Suprapubic skin (tissue), 4 donors: ENCODE data around the gene FOXO6.

Experiments used
- EP300 ChIP-seq: sonication (generic); formaldehyde crosslinking; IDR thresholded peaks from one replicate; pipeline ENCODE4 v1.6.1; 2017; ENCODE audit warnings: antibody characterized with exemption
- POLR2A ChIP-seq, 2 donors: fragments of 450-650 bp; IDR thresholded peaks; one replicate each; pipeline ENCODE4 v1.6.1; 2017; ENCODE audit warnings: antibody characterized with exemption in 2 of 2, mild to moderate bottlenecking in 2 of 2, moderate library complexity in 2 of 2
- POLR2AphosphoS5 ChIP-seq, 3 donors: sonication (generic); formaldehyde crosslinking; IDR thresholded peaks; one replicate each; pipeline ENCODE4 v1.6.1; 2017; ENCODE audit warnings: antibody characterized with exemption in 3 of 3
- TF ChIP-seq, protein P1 (sequence below), 2 donors: fragments of 200-600 bp in 1 of 2; fragments of 450-650 bp in 1 of 2; sonication (generic) in 1 of 2; IDR thresholded peaks; one replicate each; pipeline ENCODE4 v1.5.1; 2016 to 2019; ENCODE audit warnings: antibody characterized with exemption in 2 of 2, mild to moderate bottlenecking in 1 of 2, moderate library complexity in 1 of 2

GRCh38 chr1:41356752-41357151 is 4.5 kb upstream of the FOXO6 start:
- TF ChIP-seq, protein P1, sequence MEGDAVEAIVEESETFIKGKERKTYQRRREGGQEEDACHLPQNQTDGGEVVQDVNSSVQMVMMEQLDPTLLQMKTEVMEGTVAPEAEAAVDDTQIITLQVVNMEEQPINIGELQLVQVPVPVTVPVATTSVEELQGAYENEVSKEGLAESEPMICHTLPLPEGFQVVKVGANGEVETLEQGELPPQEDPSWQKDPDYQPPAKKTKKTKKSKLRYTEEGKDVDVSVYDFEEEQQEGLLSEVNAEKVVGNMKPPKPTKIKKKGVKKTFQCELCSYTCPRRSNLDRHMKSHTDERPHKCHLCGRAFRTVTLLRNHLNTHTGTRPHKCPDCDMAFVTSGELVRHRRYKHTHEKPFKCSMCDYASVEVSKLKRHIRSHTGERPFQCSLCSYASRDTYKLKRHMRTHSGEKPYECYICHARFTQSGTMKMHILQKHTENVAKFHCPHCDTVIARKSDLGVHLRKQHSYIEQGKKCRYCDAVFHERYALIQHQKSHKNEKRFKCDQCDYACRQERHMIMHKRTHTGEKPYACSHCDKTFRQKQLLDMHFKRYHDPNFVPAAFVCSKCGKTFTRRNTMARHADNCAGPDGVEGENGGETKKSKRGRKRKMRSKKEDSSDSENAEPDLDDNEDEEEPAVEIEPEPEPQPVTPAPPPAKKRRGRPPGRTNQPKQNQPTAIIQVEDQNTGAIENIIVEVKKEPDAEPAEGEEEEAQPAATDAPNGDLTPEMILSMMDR (IDR thresholded peaks at IDR 0.05) = no peak
- TF ChIP-seq POLR2AphosphoS5 (IDR thresholded peaks at IDR 0.05) = no peak
- TF ChIP-seq POLR2A (IDR thresholded peaks at IDR 0.05) = no peak
- TF ChIP-seq EP300 = no peak
